Tibial nerve (tissue), 3 donors: ENCODE data around the gene PDGFRA.

Source experiments
- POLR2A ChIP-seq, 2 donors: fragments of 450-650 bp; IDR thresholded peaks; one replicate each; pipeline ENCODE4 v1.6.1; 2017; ENCODE audit warnings: antibody characterized with exemption in 2 of 2, mild to moderate bottlenecking in 2 of 2, moderate library complexity in 2 of 2
- TF ChIP-seq, protein P1 (sequence below), 5 experiments: fragments of 200-600 bp in 3 of 5; fragments of 450-650 bp in 2 of 5; sonication (generic) in 3 of 5; IDR thresholded peaks; one replicate each; pipeline ENCODE4 v1.5.1; 2016 to 2019; ENCODE audit warnings: antibody characterized with exemption in 5 of 5, mild to moderate bottlenecking in 3 of 5, moderate library complexity in 2 of 5

DNA sequence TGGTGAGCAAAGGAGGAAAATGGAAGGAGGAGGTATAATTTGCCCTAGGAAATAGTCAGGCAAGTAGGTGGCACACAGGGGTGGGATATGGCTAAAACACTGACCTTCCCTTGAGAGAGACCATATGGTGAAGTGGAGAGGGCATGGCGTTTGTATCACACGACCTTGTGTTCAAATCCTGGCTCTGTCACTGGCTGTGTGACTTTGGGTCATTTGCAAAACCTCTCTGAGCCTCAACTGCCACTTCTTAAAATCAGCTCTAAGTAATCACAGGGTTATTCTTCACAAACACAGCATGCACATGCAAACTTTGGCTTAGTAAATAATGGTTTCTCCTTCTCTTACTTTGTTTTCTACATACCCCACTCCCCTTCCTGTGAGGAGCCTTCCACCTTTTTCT, 8.7 kb downstream of the PDGFRA start:
- TF ChIP-seq, protein P1, sequence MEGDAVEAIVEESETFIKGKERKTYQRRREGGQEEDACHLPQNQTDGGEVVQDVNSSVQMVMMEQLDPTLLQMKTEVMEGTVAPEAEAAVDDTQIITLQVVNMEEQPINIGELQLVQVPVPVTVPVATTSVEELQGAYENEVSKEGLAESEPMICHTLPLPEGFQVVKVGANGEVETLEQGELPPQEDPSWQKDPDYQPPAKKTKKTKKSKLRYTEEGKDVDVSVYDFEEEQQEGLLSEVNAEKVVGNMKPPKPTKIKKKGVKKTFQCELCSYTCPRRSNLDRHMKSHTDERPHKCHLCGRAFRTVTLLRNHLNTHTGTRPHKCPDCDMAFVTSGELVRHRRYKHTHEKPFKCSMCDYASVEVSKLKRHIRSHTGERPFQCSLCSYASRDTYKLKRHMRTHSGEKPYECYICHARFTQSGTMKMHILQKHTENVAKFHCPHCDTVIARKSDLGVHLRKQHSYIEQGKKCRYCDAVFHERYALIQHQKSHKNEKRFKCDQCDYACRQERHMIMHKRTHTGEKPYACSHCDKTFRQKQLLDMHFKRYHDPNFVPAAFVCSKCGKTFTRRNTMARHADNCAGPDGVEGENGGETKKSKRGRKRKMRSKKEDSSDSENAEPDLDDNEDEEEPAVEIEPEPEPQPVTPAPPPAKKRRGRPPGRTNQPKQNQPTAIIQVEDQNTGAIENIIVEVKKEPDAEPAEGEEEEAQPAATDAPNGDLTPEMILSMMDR (IDR thresholded peaks at IDR 0.05), result no peak
- TF ChIP-seq POLR2A (IDR thresholded peaks at IDR 0.05), result no peak
